ENCODE measurements around the gene C9orf85. TPM values are rescaled to one million over a fixed set of nuclear protein-coding genes. Genes with fewer than 3 reads are reported as not detected.

The C9orf85 gene, protein sequence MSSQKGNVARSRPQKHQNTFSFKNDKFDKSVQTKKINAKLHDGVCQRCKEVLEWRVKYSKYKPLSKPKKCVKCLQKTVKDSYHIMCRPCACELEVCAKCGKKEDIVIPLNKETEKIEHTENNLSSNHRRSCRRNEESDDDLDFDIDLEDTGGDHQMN
- total RNA-seq (10 to 100 TPM in 3 of 4 donors, 1 to 10 TPM in 1; 8.8 to 13.3 (median 12.2) TPM), polyA plus RNA-seq (10 to 100 TPM; 15.8 to 40.0 (median 19.8) TPM)

DNA sequence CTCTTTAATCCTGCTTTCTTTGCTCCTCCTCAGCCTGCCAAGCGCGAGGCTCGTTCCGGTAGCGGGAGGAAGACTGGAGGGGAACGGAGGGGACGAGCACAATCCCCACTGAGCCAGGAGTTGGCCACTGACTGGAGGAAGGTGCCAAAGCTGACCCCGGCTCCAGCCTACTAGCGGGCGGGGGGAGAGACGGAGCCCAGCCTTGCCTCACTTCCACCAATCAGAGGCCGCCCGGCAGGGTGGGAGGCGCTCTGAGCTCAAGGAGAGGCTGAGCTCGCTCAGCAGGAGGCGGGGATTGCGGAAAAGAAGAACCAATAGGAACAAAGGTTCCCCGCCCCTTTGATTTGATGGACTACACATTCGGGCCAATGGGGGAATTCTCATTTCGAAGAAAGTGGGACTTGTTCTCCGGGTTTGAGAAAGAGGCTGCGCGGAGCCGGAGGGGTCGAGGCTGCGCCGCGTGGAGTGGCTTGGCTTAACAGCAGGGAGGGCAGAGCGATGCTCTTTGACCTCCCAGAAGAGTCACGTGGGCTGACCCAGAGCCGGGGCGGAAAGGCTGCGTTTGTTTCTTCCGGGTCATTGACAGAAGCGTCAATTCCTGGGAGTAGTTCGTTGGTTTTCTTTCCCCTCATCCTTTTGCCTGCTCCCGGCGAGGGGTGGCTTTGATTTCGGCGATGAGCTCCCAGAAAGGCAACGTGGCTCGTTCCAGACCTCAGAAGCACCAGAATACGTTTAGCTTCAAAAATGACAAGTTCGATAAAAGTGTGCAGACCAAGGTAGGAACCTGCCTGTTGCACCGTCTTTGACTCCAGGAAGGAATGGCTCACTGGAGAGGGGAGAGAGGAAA lies at the start of gene C9orf85, which contains the start of gene ABHD17B:
TSS of gene C9orf85 (plus strand) at position 579 of the 847 bp plus-strand sequence. CDS start at position 675, 96 bp downstream.
TSS of gene ABHD17B (minus strand) at position 133 of the 847 bp plus-strand sequence. CDS start 36,113 bp downstream, outside the sequence.
- H3K4me3 ChIP-seq = peak within 1 kb of the TSS; percentile 83 to 98 (median 90)
- intact Hi-C loops (cut with DNase I) = loop anchor here (2.0 to 10.0 kb wide), 2 partner anchors 142 to 1164 kb away; partner anchors contain the start of gene CEMIP2
- H3K4me1 ChIP-seq = peaks cover 0 to 34% (median 27%) of the 10 kb centered on the region in 4 donors
- WGBS, 2 donors = 0% methylated on average over 45 of the region's 45 CpGs
- no peaks in the 10 kb centered on the region for H3K9me3 ChIP-seq
- no peaks in the 10 kb centered on the region for H3K27me3 ChIP-seq
- H3K27ac ChIP-seq = peak within 1 kb of the TSS; percentile 92 to 97 (median 96)
- DNase-seq = peak; percentile 99
- no peaks in the 10 kb centered on the region for H3K36me3 ChIP-seq
- TF ChIP-seq POLR2AphosphoS5 (IDR thresholded peaks at IDR 0.05) (peak; percentile 98 to 100 (median 98)), POLR2A (IDR thresholded peaks at IDR 0.05) (peak; percentile 91 to 94), EP300 (IDR thresholded peaks at IDR 0.05) (no peak)
- TF ChIP-seq, protein P1, sequence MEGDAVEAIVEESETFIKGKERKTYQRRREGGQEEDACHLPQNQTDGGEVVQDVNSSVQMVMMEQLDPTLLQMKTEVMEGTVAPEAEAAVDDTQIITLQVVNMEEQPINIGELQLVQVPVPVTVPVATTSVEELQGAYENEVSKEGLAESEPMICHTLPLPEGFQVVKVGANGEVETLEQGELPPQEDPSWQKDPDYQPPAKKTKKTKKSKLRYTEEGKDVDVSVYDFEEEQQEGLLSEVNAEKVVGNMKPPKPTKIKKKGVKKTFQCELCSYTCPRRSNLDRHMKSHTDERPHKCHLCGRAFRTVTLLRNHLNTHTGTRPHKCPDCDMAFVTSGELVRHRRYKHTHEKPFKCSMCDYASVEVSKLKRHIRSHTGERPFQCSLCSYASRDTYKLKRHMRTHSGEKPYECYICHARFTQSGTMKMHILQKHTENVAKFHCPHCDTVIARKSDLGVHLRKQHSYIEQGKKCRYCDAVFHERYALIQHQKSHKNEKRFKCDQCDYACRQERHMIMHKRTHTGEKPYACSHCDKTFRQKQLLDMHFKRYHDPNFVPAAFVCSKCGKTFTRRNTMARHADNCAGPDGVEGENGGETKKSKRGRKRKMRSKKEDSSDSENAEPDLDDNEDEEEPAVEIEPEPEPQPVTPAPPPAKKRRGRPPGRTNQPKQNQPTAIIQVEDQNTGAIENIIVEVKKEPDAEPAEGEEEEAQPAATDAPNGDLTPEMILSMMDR (IDR thresholded peaks at IDR 0.05) = no peak

DNA sequence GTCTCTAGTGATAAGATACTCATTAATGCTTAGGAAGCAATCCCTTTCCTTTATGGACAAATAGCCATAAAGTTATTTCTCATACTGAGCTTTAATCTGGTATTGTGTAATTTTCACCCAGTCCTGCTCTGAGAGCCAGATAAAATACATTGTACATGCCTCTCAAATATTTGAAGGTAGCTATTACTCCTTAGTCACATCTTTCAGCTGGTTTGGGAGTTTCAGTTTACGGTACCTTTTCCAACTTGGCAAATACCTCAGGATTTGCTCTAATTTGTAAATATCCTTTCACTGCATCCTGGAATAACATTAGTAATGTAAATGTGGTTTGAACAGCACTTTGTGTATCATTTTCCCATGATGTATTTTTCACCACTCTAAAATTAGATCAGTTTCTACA lies 47.8 kb upstream of the C9orf85 start:
- DNase-seq = no peak
- Histone ChIP-seq H3K9me3 (peaks cover 3 to 9% (median 8%) of the 10 kb centered on the region in 4 donors), H3K4me3 (no peak overlapping the region), H3K36me3 (peaks cover 0 to 17% (median 4%) of the 10 kb centered on the region in 4 donors), H3K4me1 (no peaks in the 10 kb centered on the region), H3K27me3 (no peaks in the 10 kb centered on the region), H3K27ac (no peak overlapping the region)
- WGBS, 2 donors = 79 to 93% methylated on average over 1 of the region's 1 CpG
- TF ChIP-seq POLR2AphosphoS5 (IDR thresholded peaks at IDR 0.05) (no peak), EP300 (IDR thresholded peaks at IDR 0.05) (no peak), POLR2A (IDR thresholded peaks at IDR 0.05) (no peak)
- TF ChIP-seq, protein P1 (IDR thresholded peaks at IDR 0.05) = no peak
- intact Hi-C loops (cut with DNase I) = no loop called here

DNA sequence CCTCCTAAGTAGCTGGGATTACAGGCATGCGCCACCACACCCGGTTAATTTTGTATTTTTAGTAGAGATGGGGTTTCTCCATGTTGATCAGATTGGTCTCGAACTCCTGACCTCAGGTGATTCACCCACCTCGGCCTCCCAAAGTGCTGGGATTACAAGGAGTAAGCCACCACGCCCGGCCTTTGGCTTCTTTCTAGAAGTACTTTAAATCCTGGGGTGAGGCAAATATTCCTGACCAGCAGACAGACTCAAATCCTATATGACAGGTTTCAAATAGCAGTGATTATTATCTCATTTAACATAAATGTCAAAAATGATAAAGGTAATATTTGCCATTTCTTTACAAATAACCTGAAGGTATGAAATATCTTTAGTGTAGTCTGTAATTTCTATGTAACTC lies 36.1 kb upstream of the C9orf85 start:
- no peak overlapping the region for H3K4me3 ChIP-seq
- no peak for TF ChIP-seq POLR2AphosphoS5 (IDR thresholded peaks at IDR 0.05)
- TF ChIP-seq EP300 (IDR thresholded peaks at IDR 0.05) = no peak
- TF ChIP-seq POLR2A (IDR thresholded peaks at IDR 0.05) = no peak
- TF ChIP-seq, protein P1 (IDR thresholded peaks at IDR 0.05) = no peak
- intact Hi-C loops (cut with DNase I) = no loop called here
- H3K4me1 ChIP-seq = peaks cover 0 to 3% (median 0%) of the 10 kb centered on the region in 4 donors
- H3K27me3 ChIP-seq = no peaks in the 10 kb centered on the region
- H3K9me3 ChIP-seq = peaks cover 0 to 10% (median 6%) of the 10 kb centered on the region in 4 donors
- peaks cover 0 to 6% (median 0%) of the 10 kb centered on the region in 4 donors for H3K36me3 ChIP-seq
- H3K27ac ChIP-seq = no peak overlapping the region
- WGBS, 2 donors = 96 to 97% methylated on average over 6 of the region's 6 CpGs
- no peak for DNase-seq

DNA sequence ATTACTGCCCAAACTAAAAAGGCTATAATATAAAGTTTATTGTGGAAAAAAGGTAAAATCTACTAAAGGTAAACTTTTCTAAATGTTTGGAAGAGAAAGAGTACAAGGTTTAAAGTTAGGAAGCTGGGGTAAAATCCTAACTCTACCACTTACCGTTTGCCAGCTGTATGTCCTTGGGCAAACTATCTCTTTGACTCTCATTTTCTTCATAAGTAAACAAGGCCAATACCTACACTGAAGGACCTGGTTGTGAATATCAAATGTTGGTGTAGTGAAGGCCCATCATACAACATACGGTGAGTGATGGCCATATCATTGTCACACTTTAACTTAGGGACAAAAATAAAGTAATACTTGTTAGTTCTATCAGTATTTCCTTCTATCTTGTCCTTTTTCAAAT lies 35.3 kb upstream of the C9orf85 start:
- intact Hi-C loops (cut with DNase I) = no loop called here
- Histone ChIP-seq H3K9me3 (peaks cover 0 to 10% (median 6%) of the 10 kb centered on the region in 4 donors), H3K4me3 (no peak overlapping the region), H3K27me3 (no peaks in the 10 kb centered on the region), H3K27ac (no peak overlapping the region), H3K36me3 (peaks cover 0 to 6% (median 0%) of the 10 kb centered on the region in 4 donors), H3K4me1 (peaks cover 0 to 3% (median 0%) of the 10 kb centered on the region in 4 donors)
- 90 to 98% methylated on average over 2 of the region's 2 CpGs for WGBS, 2 donors
- DNase-seq = no peak
- no peak for TF ChIP-seq POLR2A (IDR thresholded peaks at IDR 0.05)
- TF ChIP-seq, protein P1 (IDR thresholded peaks at IDR 0.05) = no peak
